ENCODE data around the gene DOCK1.

The DOCK1 gene

GRCh38 chr10:127135844-127136577 lies 230.8 kb downstream of the DOCK1 start:
- no peak for DNase-seq (ENCODE audit: low read depth in 2 of 2)

DNA sequence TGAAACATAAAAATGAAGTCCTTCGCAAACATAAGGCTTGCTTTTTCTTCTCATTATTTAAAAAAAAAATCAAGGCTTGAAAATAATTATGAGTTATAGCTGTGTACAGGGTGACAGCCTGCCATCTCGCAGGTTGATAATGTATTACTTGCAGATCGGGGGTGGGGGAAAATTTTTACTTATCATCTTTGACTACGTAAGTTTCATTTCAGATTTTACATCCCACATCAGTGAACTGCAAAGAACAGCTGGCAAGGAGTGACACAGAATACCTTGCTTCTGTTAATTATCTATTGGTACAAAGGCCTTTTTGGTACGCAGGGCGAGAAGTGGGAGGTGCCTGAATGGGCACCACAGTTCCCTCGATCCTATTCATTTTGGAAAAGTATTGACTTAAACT lies 232.2 kb downstream of the DOCK1 start:
- no peak for DNase-seq (ENCODE audit: low read depth in 2 of 2)

DNA sequence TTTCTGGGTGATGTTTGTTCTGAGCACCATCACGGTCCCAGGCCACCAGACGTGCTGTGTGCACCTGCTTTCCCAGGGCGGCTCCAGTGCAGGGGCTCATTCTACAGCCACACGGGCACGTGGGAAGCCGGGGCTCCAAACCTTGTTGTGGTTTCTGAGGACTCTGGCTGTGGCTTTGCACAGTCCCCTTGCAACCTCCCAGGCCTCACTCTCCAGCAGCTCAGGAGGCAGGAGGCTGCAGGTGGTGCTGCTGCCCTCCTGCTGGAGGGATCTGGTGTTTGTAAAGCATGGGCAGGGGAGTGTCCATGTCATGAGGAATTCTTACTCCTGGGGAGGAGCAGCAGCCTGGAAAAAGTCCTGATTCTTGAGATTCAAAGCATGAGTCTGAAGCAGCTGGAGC lies 236.9 kb downstream of the DOCK1 start:
- no peak for DNase-seq (ENCODE audit: low read depth in 2 of 2)

- DNase-seq (ENCODE audit: low read depth in 2 of 2): no peak
These were observed 237.6 kb downstream of the DOCK1 start for GRCh38 chr10:127142856-127143255.

DNA sequence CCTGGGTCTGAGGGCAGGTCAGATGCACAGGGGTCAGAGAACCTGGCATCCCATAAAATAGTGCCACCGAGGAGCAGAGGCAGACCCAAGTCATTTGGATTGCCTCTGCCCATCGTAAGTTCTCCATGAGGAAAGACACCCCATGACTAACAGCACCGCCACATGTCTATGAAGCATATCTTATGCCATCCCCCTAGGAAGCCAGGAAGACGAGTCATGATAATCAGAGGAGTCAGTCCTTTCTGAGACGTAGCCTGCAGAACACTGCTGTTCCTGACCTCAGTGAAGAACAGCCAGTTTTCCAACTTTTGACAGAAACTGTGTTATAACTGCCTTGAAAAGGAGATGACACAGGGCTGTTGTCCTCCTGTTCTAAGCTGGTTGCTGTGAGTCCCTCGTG lies 239.9 kb downstream of the DOCK1 start:
- DNase-seq (ENCODE audit: low read depth in 2 of 2): no peak

DNA sequence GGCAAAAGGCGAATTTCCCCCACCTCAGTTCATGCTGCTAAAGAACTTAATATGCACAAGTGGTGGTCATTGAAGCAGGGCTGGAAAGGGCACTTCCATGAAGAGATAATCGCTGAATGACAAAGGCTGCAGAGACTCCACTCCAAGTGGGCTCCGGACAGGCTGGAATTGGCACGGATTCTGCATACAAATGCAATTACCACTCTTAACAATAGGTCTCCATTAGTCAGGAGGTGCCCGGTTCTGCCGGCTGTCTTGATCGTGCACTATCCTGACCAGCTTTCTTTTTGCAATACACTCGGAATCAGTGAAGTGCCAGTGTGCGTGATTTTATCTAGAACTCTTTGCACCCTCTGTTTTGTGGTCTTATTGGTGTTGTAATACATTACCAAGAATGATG lies 241.4 kb downstream of the DOCK1 start:
- DNase-seq (ENCODE audit: low read depth in 2 of 2): no peak

- DNase-seq (ENCODE audit: low read depth in 2 of 2): no peak
These were observed 243.1 kb downstream of the DOCK1 start for GRCh38 chr10:127148066-127148932.

- no peak for DNase-seq (ENCODE audit: low read depth in 2 of 2)
These were observed 243.6 kb downstream of the DOCK1 start for GRCh38 chr10:127148933-127149220.

- DNase-seq (ENCODE audit: low read depth in 2 of 2): no peak
These were observed 244.4 kb downstream of the DOCK1 start for GRCh38 chr10:127149501-127150081.

- DNase-seq (ENCODE audit: low read depth in 2 of 2): no peak
These were observed 244.9 kb downstream of the DOCK1 start for GRCh38 chr10:127150136-127150535.

GRCh38 chr10:127151541-127151940 lies 246.3 kb downstream of the DOCK1 start:
- DNase-seq (ENCODE audit: low read depth in 2 of 2): no peak

DNA sequence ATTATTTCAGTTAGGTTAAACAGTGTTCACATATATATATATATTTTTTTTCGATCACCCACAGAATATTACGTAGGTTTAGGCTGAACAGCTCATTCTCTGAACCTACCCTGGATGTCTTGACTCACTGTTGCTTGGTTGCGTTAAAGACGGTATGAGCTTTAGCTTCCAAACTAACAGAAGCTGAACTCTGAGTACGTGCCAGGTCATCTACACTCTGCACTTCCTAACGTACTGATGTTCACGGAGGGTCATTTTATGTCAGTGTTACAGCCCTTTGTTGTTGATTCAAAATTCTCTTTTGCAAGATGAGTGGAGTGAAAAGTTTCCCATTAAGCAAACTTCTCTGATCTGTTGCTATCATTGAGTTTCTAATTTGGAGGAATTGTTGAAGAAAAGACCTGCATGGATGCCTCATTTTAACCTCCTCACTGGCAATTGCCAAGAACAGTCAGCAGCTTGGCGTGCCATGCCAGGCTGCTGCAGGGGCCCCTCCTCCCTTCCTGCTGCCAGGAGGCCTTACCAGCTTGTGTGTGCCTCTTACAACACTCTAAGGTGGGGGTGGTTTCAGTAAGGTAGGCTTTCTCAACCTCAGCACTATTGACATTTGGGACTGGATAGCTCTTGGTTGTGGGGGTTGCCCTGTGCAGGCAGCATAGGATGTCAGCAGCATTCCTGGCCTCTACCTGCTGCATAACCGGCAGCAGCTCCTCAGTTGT lies 246.9 kb downstream of the DOCK1 start:
- DNase-seq (ENCODE audit: low read depth in 2 of 2): no peak

GRCh38 chr10:127153181-127153580 lies 248.0 kb downstream of the DOCK1 start:
- no peak for DNase-seq (ENCODE audit: low read depth in 2 of 2)

DNA sequence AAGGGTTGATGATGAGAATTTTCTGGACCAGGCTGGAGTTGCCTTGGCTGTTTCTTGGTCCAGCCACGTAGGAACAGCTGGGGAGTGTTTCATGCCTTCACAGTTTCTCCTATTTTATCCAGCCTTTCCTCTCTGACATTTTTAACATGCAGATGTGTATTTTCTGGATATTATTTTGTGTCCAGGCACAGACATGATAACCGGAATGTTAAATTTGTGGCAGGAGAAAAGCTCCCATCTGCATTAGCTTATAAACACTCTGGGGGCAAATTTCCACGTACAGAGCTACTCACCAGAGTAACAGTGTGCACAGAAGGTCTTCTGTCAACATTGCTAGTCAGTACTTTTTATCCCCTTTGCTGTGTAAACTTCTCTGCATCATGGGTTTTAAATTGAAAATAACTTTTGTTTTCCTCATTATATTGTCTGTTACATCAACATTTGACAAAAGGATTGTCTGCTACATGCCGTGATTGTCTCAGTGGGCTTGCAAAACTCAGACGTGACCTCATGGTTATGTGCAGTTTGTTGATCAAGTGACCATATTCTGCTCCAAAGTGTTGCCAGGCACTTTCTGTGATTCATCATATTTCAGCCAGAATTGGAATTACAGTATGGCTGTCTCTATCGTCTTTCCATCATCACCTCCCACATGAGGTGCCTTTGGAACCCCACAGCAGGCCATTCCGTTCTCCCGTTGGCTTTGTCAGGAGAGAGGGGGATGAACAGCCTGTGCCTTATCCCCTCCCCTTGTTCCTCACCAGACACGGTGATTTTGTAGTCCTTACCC lies 249.8 kb downstream of the DOCK1 start:
- DNase-seq (ENCODE audit: low read depth in 2 of 2): no peak

DNA sequence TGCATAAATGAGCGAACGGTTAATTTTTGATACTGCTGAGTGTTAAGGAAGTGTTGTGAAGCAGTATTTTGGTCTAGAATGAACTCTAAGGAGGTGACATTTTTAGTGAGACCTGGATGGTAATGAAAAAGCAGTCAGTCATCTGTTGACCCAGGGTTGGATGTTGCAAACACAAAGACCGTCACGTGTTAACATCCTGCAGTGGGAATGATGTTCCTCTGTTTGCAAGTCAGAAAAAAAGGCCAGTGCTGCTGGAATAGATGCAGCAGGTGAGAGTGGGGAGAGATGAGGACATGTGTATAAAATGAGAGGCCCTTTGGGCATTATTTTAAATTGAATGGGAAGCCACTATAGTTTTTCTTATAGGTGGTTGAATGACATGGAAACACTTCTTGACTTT lies 251.9 kb downstream of the DOCK1 start:
- DNase-seq (ENCODE audit: low read depth in 2 of 2): no peak

GRCh38 chr10:127157506-127158200 lies 252.4 kb downstream of the DOCK1 start:
- no peak for DNase-seq (ENCODE audit: low read depth in 2 of 2)

GRCh38 chr10:127158662-127159061 lies 253.4 kb downstream of the DOCK1 start:
- no peak for DNase-seq (ENCODE audit: low read depth in 2 of 2)

DNA sequence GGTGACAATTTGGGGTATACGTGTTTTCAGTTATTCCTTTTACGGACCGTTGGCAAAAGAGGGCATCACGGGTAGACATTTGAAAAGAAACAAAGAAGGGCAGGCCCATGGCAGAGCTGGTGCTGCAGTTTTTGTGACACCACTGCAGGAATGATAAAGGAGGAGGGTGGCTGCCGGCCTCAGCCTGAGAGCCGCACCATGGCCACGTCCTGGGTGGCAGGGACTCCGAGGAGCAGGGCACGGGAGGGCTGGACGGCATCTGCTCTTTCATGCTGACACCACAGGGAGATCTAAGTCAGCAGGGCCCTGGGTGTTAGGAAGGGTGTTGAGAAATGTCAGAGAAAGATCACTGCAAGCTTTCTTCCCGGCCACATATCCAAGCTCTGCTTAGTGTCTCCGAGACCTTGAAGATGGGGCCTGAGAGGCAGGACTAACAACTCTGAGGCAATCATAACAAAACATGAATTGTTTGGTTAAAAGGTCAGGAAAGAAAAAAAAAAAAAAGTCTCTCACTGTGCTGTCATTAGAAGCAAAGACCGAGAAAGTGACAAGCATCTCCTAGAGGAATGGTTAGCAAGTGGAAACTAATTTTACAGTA lies 254.5 kb downstream of the DOCK1 start:
- DNase-seq (ENCODE audit: low read depth in 2 of 2): no peak

GRCh38 chr10:127161482-127161881 lies 256.3 kb downstream of the DOCK1 start:
- DNase-seq (ENCODE audit: low read depth in 2 of 2): no peak

DNA sequence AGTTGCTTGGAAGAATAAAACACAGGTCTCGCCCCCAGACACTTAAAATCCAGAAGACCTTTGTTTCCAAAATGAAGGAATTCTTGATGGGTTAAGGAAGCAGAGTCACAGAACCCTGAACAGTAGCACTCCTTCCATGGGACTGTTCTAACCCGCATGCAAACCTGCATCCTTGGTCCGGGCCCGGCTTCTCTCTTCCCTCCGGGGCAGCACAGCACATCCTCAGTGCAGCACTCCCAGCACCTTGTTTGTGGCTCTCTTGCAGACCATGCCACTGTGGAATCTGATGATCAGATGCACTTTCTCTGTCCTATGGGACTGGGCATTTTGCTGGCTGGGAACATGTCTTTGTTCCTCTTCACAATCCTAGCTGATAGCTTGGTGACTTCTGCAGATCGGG lies 257.6 kb downstream of the DOCK1 start:
- DNase-seq (ENCODE audit: low read depth in 2 of 2): no peak

GRCh38 chr10:127168261-127168660 lies 263.0 kb downstream of the DOCK1 start:
- no peak for DNase-seq (ENCODE audit: low read depth in 2 of 2)

Data from activated CD8-positive, alpha-beta memory T cell treated with anti-CD3 and anti-CD28 coated beads for 4 hours (primary cell).